Prostate gland (tissue), 2 donors: ENCODE results near the gene FKBP10.

Source experiments
- CTCF ChIP-seq, 4 experiments: fragments of 200-600 bp in 2 of 4; fragments of 450-650 bp in 2 of 4; sonication (generic) in 2 of 4; IDR thresholded peaks; 1 replicate in 3 of 4; 2 replicates in 1 of 4; pipeline ENCODE4 v1.5.1; 2016 to 2019; ENCODE audit warnings: antibody characterized with exemption in 4 of 4, mild to moderate bottlenecking in 2 of 4, moderate library complexity in 2 of 4
- POLR2A ChIP-seq: fragments of 450-650 bp; IDR thresholded peaks from one replicate; pipeline ENCODE4 v1.6.1; 2016; ENCODE audit warnings: antibody characterized with exemption, mild to moderate bottlenecking
- POLR2AphosphoS5 ChIP-seq: sonication (generic); formaldehyde crosslinking; IDR thresholded peaks from one replicate; pipeline ENCODE4 v1.6.1; 2017; ENCODE audit warnings: antibody characterized with exemption

DNA sequence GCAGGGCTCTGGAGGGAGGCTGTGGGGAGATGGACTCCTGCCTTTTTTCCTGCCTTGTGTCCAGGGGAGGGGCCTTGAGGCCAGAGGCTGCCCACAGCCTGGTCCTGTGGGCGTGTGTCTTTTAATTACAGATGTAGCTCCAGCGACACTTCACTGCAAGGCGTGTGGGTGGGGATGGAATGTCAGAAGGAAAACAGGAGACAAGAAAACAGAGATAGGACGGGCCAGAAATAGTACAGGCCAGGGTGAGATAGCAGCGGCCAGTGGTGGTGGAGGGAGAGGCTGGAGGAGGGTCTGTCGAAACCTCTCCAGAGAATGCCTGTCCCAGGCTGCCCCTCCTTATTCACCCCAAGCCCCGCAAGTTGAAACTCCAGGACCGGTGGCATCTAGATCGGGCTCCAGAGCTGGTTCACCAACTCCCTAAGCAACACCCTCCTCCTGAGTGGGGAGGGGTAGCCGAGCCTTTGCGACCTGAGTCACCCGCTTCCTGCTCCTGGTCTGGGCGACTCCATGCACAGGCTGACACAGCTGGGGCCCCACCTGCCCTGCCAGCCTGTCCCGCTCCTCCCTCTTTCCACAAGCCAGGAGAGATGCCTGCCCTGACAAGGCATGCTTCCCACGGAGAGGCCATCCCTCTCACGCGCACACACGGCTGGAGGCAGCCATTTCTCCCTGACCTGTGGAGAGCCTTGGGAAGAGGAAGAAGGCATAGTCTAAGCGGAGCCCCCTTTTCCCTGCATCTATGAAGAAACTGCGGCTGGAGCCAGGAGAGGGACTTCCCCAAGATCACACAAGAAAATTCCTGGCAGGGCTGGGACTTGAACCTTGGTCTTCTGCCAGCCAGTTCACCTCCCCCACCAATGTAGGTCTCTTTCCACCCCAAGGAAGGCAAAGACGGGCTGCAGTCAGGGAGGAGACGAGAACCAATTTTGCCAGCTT, 19.7 kb upstream of the FKBP10 start:
- TF ChIP-seq POLR2A (peak; percentile 76), CTCF (IDR thresholded peaks at IDR 0.05) (no peak), POLR2AphosphoS5 (peak; percentile 43)
